ENCODE measurements around the gene PLA2G4A.

DNA sequence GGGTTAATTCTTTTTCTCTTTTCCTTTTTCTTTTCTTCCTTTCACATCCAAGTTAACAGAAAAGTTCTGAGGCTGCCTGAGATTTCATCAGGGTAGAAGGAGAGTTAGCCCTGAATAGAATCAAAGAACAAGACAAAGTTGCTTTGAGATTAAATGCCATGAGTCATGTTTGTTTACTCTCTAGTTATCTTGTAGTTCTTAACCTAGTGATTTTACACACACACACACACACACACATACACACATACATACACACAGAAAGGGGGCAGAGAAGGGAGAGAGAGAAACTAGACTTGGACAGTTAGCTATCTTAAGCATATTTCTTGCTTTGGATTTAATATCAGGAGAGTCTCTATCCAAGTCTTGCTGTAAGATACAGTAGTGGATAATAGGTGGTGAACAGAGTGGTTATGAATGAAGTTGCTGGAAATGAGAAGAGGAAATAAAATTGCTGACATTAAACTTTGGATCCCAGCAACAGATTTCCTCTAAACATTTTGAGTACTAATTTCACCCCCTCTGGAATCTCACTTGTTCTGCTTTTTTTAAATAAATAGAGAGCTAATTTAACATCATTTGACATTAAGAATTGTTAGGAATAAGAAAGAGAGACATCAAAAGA, 19.9 kb downstream of the PLA2G4A start:
- TF ChIP-seq SP1 (IDR thresholded peaks at IDR 0.05; ENCODE audit: low read depth) = no peak
- no peak for TF ChIP-seq POLR2A (IDR thresholded peaks at IDR 0.05; ENCODE audit: borderline replicate concordance, extremely low read depth, insufficient read depth, insufficient read length)
- TF ChIP-seq EZH2 (IDR thresholded peaks at IDR 0.05) = no peak
- no peak for TF ChIP-seq ZNF274 (IDR thresholded peaks at IDR 0.05; ENCODE audit: low read depth, low read length)
- TF ChIP-seq, protein P1, sequence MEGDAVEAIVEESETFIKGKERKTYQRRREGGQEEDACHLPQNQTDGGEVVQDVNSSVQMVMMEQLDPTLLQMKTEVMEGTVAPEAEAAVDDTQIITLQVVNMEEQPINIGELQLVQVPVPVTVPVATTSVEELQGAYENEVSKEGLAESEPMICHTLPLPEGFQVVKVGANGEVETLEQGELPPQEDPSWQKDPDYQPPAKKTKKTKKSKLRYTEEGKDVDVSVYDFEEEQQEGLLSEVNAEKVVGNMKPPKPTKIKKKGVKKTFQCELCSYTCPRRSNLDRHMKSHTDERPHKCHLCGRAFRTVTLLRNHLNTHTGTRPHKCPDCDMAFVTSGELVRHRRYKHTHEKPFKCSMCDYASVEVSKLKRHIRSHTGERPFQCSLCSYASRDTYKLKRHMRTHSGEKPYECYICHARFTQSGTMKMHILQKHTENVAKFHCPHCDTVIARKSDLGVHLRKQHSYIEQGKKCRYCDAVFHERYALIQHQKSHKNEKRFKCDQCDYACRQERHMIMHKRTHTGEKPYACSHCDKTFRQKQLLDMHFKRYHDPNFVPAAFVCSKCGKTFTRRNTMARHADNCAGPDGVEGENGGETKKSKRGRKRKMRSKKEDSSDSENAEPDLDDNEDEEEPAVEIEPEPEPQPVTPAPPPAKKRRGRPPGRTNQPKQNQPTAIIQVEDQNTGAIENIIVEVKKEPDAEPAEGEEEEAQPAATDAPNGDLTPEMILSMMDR (IDR thresholded peaks at IDR 0.05 in 2 of 3, conservative IDR thresholded peaks at IDR 0.05 in 1 of 3; ENCODE audit: borderline replicate concordance in 1 of 3, insufficient read depth in 1 of 3, low read depth in 2 of 3, low read length in 2 of 3) = no peak
- TF ChIP-seq CBX3 (IDR thresholded peaks at IDR 0.05; ENCODE audit: low read depth) = no peak
- no peak for TF ChIP-seq JUND (IDR thresholded peaks at IDR 0.05)
- TF ChIP-seq, protein P2, sequence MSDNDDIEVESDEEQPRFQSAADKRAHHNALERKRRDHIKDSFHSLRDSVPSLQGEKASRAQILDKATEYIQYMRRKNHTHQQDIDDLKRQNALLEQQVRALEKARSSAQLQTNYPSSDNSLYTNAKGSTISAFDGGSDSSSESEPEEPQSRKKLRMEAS (IDR thresholded peaks at IDR 0.05) = no peak
- TF ChIP-seq, protein P3, sequence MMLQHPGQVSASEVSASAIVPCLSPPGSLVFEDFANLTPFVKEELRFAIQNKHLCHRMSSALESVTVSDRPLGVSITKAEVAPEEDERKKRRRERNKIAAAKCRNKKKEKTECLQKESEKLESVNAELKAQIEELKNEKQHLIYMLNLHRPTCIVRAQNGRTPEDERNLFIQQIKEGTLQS (IDR thresholded peaks at IDR 0.05) = no peak
- no peak for TF ChIP-seq POLR2AphosphoS5 (IDR thresholded peaks at IDR 0.05; ENCODE audit: low read depth, low read length)
- no peak for TF ChIP-seq YY1 (IDR thresholded peaks at IDR 0.05; ENCODE audit: extremely low read depth, insufficient replicate concordance, low read depth, low read length)
- no peak for TF ChIP-seq EZH2phosphoT487 (IDR thresholded peaks at IDR 0.05; ENCODE audit: borderline replicate concordance)
- no peak for TF ChIP-seq RAD21 (IDR thresholded peaks at IDR 0.05; ENCODE audit: low read depth)
